Measurements from ENCODE around the gene HIPK2.

GRCh38 chr7:139708541-139708940 is 69.3 kb downstream of the HIPK2 start:
- no peak for TF ChIP-seq NFIC (IDR thresholded peaks at IDR 0.05)
- TF ChIP-seq EP300 (IDR thresholded peaks at IDR 0.05; ENCODE audit: borderline replicate concordance), result no peak
- no peak for TF ChIP-seq TAF1 (IDR thresholded peaks at IDR 0.05; ENCODE audit: low read depth)
- TF ChIP-seq YY1 (IDR thresholded peaks at IDR 0.05; ENCODE audit: low read depth), result no peak
- TF ChIP-seq ZBTB7A (IDR thresholded peaks at IDR 0.05; ENCODE audit: low read depth), result no peak
- TF ChIP-seq FOXM1 (IDR thresholded peaks at IDR 0.05; ENCODE audit: borderline replicate concordance, low read depth), result no peak
- TF ChIP-seq RAD21 (IDR thresholded peaks at IDR 0.05; ENCODE audit: low read depth), result no peak
